IMR-90 (cell line): ENCODE data around the gene BTC. TPM values are rescaled to one million over a fixed set of nuclear protein-coding genes. Genes with fewer than 3 reads are reported as not detected.

Experiments
- ATAC-seq: fragments of 200-7000 bp; cut with Tn5 transposase; 2 replicates; pipeline ENCODE4 v1.9.1; 2020; ENCODE audit warnings: low read depth, mild to moderate bottlenecking, moderate library complexity
- BruUV-seq: library from RNA; stranded (reverse); fragments of 400-500 nt; replicated peaks from 2 replicates; lab custom pipeline; 2021; lab: Mats Ljungman, UMichigan
- CTCF ChIA-PET: fragments of 300-600 bp; formaldehyde crosslinking; extraction: SDS; loops from one replicate; lab custom pipeline; 2021; ENCODE audit warnings: antibody characterized with exemption; lab: Yijun Ruan, JAX
- POLR2A ChIA-PET: fragments of 300-600 bp; sonication (Branson Sonifier 250); formaldehyde crosslinking; loops from one replicate; lab custom pipeline; 2022; ENCODE audit warnings: antibody characterized with exemption; ENCODE audit not compliant: unreplicated experiment; lab: Charles Lee
- DNase-seq: peaks from one replicate; pipeline ENCODE4 v3.0.0; 2013
- H2AFZ ChIP-seq: replicated peaks from 2 replicates; pipeline ENCODE3; 2013; ENCODE audit warnings: low read length, mild to moderate bottlenecking; ENCODE audit not compliant: poor library complexity
- H2AK5ac ChIP-seq: 2 replicates; pipeline ENCODE4 v1.6.1; 2013; ENCODE audit warnings: low read depth, low read length, inconsistent platforms
- H2AK9ac ChIP-seq: replicated peaks from 2 replicates; pipeline ENCODE3; 2013; ENCODE audit warnings: mild to moderate bottlenecking, low read depth, low read length, moderate library complexity; ENCODE audit not compliant: poor library complexity
- H2BK120ac ChIP-seq: 2 replicates; pipeline ENCODE4 v1.6.1; 2013; ENCODE audit warnings: low read depth, low read length, inconsistent platforms
- H2BK15ac ChIP-seq: 3 replicates; pipeline ENCODE4 v1.6.1; 2013; ENCODE audit warnings: low read depth, low read length, inconsistent platforms
- H2BK20ac ChIP-seq: 2 replicates; pipeline ENCODE4 v1.6.1; 2013; ENCODE audit warnings: low read depth, mild to moderate bottlenecking, inconsistent platforms, low read length, moderate library complexity
- H2BK5ac ChIP-seq: 2 replicates; pipeline ENCODE4 v1.6.1; 2013; ENCODE audit warnings: mild to moderate bottlenecking, low read depth, low read length, inconsistent platforms; ENCODE audit not compliant: poor library complexity, severe bottlenecking
- H3K14ac ChIP-seq: replicated peaks from 2 replicates; pipeline ENCODE4 v1.6.1; 2013; ENCODE audit warnings: low read depth, low read length, inconsistent platforms
- H3K18ac ChIP-seq: 2 replicates; pipeline ENCODE4 v1.6.1; 2013; ENCODE audit warnings: low read depth, low read length, control low read depth
- H3K23ac ChIP-seq: 2 replicates; pipeline ENCODE4 v1.6.1; 2013; ENCODE audit warnings: low read depth, low read length, inconsistent platforms
- H3K27ac ChIP-seq: 2 replicates; pipeline ENCODE4 v1.5.1; 2013; ENCODE audit warnings: mild to moderate bottlenecking, control low read depth, low read length; ENCODE audit not compliant: insufficient read depth
- H3K27me3 ChIP-seq: 2 replicates; pipeline ENCODE4 v1.6.1; 2013; ENCODE audit warnings: low read length; ENCODE audit not compliant: control insufficient read depth, insufficient read depth
- H3K36me3 ChIP-seq: 2 replicates; pipeline ENCODE4 v1.6.1; 2013; ENCODE audit warnings: low read length, mixed read lengths; ENCODE audit not compliant: control insufficient read depth, insufficient read depth
- H3K4ac ChIP-seq: 2 replicates; pipeline ENCODE4 v1.6.1; 2013; ENCODE audit warnings: low read depth, low read length, inconsistent platforms
- H3K4me1 ChIP-seq: 2 replicates; pipeline ENCODE4 v1.6.1; 2013; ENCODE audit warnings: low read length, mixed read lengths; ENCODE audit not compliant: control insufficient read depth, insufficient read depth
- H3K4me2 ChIP-seq: 2 replicates; pipeline ENCODE4 v1.6.1; 2013; ENCODE audit warnings: low read depth, mild to moderate bottlenecking, control low read depth, low read length, moderate library complexity
- H3K4me3 ChIP-seq: 2 replicates; pipeline ENCODE4 v1.5.1; 2013; ENCODE audit warnings: low read depth, mild to moderate bottlenecking, control low read depth, low read length, moderate library complexity; ENCODE audit not compliant: insufficient read depth
- H3K56ac ChIP-seq: 2 replicates; pipeline ENCODE4 v1.6.1; 2013; ENCODE audit warnings: low read length, inconsistent platforms; ENCODE audit not compliant: insufficient read depth; ENCODE audit errors: extremely low read depth
- H3K79me1 ChIP-seq, 2 experiments: 2 replicates each; pipeline ENCODE4 v1.6.1; 2013; ENCODE audit warnings: low read length in 2 of 2, inconsistent platforms in 1 of 2, low read depth in 1 of 2
- H3K9ac ChIP-seq: 2 replicates; pipeline ENCODE4 v1.6.1; 2013; ENCODE audit warnings: low read depth, low read length, control low read depth
- H3K9me1 ChIP-seq: 2 replicates; pipeline ENCODE4 v1.6.1; 2013; ENCODE audit warnings: low read length, inconsistent platforms; ENCODE audit not compliant: insufficient read depth
- H3K9me3 ChIP-seq: 2 replicates; pipeline ENCODE4 v1.6.1; 2013; ENCODE audit warnings: low read length; ENCODE audit not compliant: control insufficient read depth, insufficient read depth
- H4K20me1 ChIP-seq: 2 replicates; pipeline ENCODE4 v1.6.1; 2013; ENCODE audit warnings: low read length, inconsistent platforms; ENCODE audit not compliant: insufficient read depth
- H4K5ac ChIP-seq: 2 replicates; pipeline ENCODE4 v1.6.1; 2013; ENCODE audit warnings: mild to moderate bottlenecking, low read depth, low read length, control low read depth
- H4K8ac ChIP-seq, 2 experiments: 2 replicates each; pipeline ENCODE4 v1.6.1; 2013; ENCODE audit warnings: low read depth in 2 of 2, low read length in 2 of 2, control low read depth in 1 of 2, inconsistent platforms in 1 of 2
- H4K91ac ChIP-seq: 2 replicates; pipeline ENCODE4 v1.6.1; 2013; ENCODE audit warnings: low read depth, low read length, inconsistent platforms; ENCODE audit not compliant: insufficient read depth
- CEBPB ChIP-seq: IDR thresholded peaks from 2 replicates; pipeline ENCODE4 v1.6.1; 2012; ENCODE audit warnings: low read depth, low read length, improper control_type of control experiment
- CHD1 ChIP-seq: IDR thresholded peaks from 2 replicates; pipeline ENCODE4 v1.6.1; 2012; ENCODE audit warnings: low read depth, low read length, improper control_type of control experiment
- ELK1 ChIP-seq: fragments of 150-350 bp; IDR thresholded peaks from 2 replicates; pipeline ENCODE4 v1.6.1; 2016; ENCODE audit warnings: low read depth, mild to moderate bottlenecking, low read length, moderate library complexity, borderline replicate concordance
- FOS ChIP-seq: fragments of 150-350 bp; IDR thresholded peaks from 2 replicates; pipeline ENCODE4 v1.6.1; 2016; ENCODE audit warnings: low read depth, low read length
- MAFK ChIP-seq: IDR thresholded peaks from 2 replicates; pipeline ENCODE4 v1.6.1; 2012; ENCODE audit warnings: low read depth, low read length, improper control_type of control experiment
- NFE2L2 ChIP-seq: fragments of 150-350 bp; IDR thresholded peaks from 2 replicates; pipeline ENCODE4 v1.6.1; 2016; ENCODE audit warnings: low read depth, mild to moderate bottlenecking, low read length
- POLR2A ChIP-seq: IDR thresholded peaks from 2 replicates; pipeline ENCODE4 v1.6.1; 2012; ENCODE audit warnings: mild to moderate bottlenecking, low read depth, low read length
- RAD21 ChIP-seq: IDR thresholded peaks from 2 replicates; pipeline ENCODE4 v1.6.1; 2012; ENCODE audit warnings: low read length, improper control_type of control experiment
- RCOR1 ChIP-seq: IDR thresholded peaks from 2 replicates; pipeline ENCODE4 v1.6.1; 2012; ENCODE audit warnings: mild to moderate bottlenecking, low read length, improper control_type of control experiment; ENCODE audit not compliant: insufficient replicate concordance
- RFX5 ChIP-seq: IDR thresholded peaks from 2 replicates; pipeline ENCODE4 v1.8.0; 2012; ENCODE audit warnings: low read depth, mild to moderate bottlenecking, low read length, moderate library complexity
- WGBS, 2 experiments: methylation state at CpG; one replicate each; pipeline versions ENCODE4 v1.1.5 to v1.1.7; 2013; ENCODE audit warnings: missing lambda C conversion rate in 2 of 2; ENCODE audit not compliant: insufficient read length in 1 of 2; ENCODE audit errors: extremely low coverage in 2 of 2; 5-methylcytosine and 5-hydroxymethylcytosine counted together
- dilution Hi-C: fragments of 300-500 bp; cut with HindIII; formaldehyde crosslinking; loops from one replicate; pipeline ENCODE4 v1.14.3; 2018; ENCODE audit warnings: low sequenced_read_pairs; ENCODE audit not compliant: unreplicated experiment
- in situ Hi-C: fragments of 300-500 bp; cut with MboI; formaldehyde crosslinking; loops from 3 replicates; pipeline ENCODE4 v1.14.3; 2019; ENCODE audit warnings: low sequenced_read_pairs, inconsistent platforms, mixed read lengths
- intact Hi-C: fragments of 100-400 bp; cut with micrococcal nuclease; formaldehyde crosslinking; loops from 2 replicates; pipeline ENCODE4 v1.10.0; 2022
- polyA plus RNA-seq, 3 experiments: library from polyadenylated mRNA; depleted of rRNA; stranded (reverse); fragments of >200 nt; gene quantifications; 2 replicates each; pipeline ENCODE4 v1.2.3, GENCODE V29; 2012; ENCODE audit warnings: low replicate concordance in 1 of 3
- total RNA-seq: library from RNA; depleted of rRNA; stranded (reverse); fragments of >200 nt; gene quantifications from 2 replicates; pipeline ENCODE4 v1.2.3, GENCODE V29; 2012
- TF ChIP-seq, protein P1 (sequence below): conservative IDR thresholded peaks from 2 replicates; pipeline ENCODE4 v1.5.1; 2012; ENCODE audit warnings: mild to moderate bottlenecking, low read depth, low read length, improper control_type of control experiment

Gene BTC
- total and polyA plus RNA-seq, 2 of the 4 experiments (the other 2 are of a cell fraction), result not detected

GRCh38 chr4:74772783-74773182 is 21.5 kb downstream of the BTC start:
- Histone ChIP-seq H3K36me3 (no peaks in the 10 kb centered on the region), H4K8ac (no peak overlapping the region), H3K9me3 (no peaks in the 10 kb centered on the region), H2BK15ac (no peak overlapping the region), H3K23ac (no peak overlapping the region), H3K14ac (no peak overlapping the region), H3K9me1 (no peaks in the 10 kb centered on the region), H3K4me2 (no peak overlapping the region), H4K5ac (no peak overlapping the region), H4K20me1 (no peaks in the 10 kb centered on the region), H2BK120ac (no peak overlapping the region), H2BK5ac (no peak overlapping the region), H3K4me1 (no peaks in the 10 kb centered on the region), H3K18ac (no peak overlapping the region), H2BK20ac (no peak overlapping the region), H2AK5ac (no peak overlapping the region), H3K27me3 (no peaks in the 10 kb centered on the region), H3K79me1 (no peaks in the 10 kb centered on the region), H4K91ac (no peak overlapping the region), H2AK9ac (no peak overlapping the region), H3K27ac (no peak overlapping the region), H3K56ac (no peak overlapping the region), H2AFZ (no peak overlapping the region), H3K4ac (no peak overlapping the region), H3K9ac (no peak overlapping the region), H3K4me3 (no peak overlapping the region)
- ATAC-seq (no peak), DNase-seq (no peak)
- dilution Hi-C loops (no loop called here), intact Hi-C loops (no loop called here), in situ Hi-C loops (no loop called here)
- no TSS peak for BruUV-seq
- 83% methylated on average over 1 of the region's 3 CpGs; no CpG with 5 or more reads in 1 of the 2 experiments for WGBS, 2 experiments
- CTCF ChIA-PET, result no interaction called here
- POLR2A ChIA-PET, result no interaction called here
- no peak for TF ChIP-seq CHD1
- TF ChIP-seq, protein P1, sequence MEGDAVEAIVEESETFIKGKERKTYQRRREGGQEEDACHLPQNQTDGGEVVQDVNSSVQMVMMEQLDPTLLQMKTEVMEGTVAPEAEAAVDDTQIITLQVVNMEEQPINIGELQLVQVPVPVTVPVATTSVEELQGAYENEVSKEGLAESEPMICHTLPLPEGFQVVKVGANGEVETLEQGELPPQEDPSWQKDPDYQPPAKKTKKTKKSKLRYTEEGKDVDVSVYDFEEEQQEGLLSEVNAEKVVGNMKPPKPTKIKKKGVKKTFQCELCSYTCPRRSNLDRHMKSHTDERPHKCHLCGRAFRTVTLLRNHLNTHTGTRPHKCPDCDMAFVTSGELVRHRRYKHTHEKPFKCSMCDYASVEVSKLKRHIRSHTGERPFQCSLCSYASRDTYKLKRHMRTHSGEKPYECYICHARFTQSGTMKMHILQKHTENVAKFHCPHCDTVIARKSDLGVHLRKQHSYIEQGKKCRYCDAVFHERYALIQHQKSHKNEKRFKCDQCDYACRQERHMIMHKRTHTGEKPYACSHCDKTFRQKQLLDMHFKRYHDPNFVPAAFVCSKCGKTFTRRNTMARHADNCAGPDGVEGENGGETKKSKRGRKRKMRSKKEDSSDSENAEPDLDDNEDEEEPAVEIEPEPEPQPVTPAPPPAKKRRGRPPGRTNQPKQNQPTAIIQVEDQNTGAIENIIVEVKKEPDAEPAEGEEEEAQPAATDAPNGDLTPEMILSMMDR, result no peak
- no peak for TF ChIP-seq ELK1
- TF ChIP-seq NFE2L2, result no peak
- TF ChIP-seq MAFK, result no peak
- TF ChIP-seq RCOR1, result no peak
- no peak for TF ChIP-seq POLR2A
- no peak for TF ChIP-seq FOS
- no peak for TF ChIP-seq RFX5
- TF ChIP-seq RAD21, result no peak
- no peak for TF ChIP-seq CEBPB
